ENCODE measurements around the gene COL4A2.

Gene COL4A2

DNA sequence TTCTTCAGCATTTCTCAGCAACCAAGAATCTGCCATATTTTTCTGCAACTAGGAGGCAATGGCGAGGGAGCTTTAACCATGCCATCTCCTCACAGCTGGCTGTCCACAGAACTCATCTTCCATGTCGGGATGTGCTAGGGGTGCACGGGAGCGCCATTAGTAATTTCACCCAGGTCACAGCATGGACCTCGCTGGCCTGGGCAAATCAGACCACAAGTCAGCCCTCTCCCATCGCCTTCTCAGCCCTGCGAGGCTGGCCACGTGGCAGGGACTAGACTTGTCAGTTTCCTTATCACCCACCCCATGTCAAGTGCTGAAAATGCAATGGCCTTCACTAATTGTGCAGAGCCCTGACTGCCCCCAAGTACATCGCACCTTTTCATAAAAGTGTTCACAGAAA, 15.8 kb upstream of the COL4A2 start:
- FAIRE-seq: no peak

DNA sequence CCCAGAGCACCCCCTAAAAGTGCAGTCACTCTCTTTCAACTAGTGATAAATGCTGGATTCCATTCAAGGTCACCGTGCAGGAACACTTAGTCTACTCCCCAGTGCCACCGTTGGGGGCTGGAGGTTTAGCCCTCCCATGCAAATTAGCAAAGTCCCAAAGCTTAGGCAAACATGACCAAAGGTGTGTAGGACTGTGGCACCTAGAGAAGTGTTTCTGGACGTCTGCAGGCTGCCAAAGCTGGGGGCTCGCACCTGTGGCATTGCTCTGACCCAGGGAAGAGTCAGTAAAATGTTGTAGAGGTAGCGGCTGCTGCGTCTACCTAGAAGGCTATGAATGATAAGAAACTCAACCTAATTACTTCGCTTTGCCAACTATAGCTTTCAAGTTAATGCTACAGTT, 14.0 kb upstream of the COL4A2 start:
- no peak for FAIRE-seq

DNA sequence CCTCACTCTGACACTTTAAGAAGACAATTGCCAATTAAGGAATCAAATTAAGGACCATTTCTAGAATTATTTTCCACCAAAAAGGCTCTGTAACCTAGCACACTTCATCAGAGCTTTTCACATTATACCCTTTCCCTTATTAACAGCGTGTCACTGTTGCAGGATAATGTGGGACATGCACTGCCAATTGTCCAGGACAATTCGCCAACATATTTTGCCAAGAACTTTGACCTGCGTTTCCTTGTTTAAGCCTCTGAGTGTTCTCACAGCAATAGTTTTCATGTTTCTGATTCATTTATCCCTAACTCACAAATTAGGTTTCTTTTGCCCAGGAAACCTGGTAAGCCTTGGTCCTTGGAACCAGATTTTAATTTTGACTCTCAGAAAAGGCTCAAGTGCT, 13.4 kb upstream of the COL4A2 start:
- no peak for FAIRE-seq

DNA sequence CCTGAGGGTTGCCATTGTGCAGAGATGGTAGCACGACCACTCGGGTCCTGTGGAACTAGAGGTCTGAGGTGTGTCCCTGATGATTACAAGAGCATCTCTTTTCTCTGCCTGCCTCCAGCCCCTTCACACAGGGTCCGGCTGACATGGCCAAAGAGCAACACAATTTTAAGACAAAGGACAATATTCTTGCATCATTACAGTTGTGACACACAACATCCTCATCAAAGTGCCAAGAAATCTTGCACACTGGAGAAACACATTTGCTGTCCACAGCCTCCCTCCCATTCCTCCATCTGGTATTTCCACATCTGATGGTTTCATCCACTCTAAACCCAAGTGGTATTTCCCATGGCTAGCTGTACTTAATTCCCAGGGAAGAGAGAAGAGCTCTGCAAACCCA, 12.9 kb upstream of the COL4A2 start:
- no peak for FAIRE-seq

DNA sequence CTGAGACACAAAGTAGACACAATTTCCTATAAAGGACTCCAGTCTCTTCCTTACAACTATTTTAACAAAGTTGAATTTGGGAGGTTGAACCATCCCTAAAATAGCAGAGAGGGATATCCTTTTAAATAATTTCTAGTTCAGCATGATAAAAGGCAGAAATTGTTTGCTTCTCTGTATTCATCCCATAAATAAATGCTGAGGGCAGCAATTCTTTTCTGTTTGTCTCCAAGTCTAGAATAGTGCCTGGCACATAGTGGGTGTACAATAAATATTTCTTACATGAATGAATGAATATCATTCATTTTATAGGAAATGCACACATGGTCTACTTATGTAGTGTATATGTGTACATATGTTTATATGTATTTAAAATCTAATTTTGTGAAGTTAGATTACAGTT, 12.5 kb upstream of the COL4A2 start:
- FAIRE-seq: no peak

DNA sequence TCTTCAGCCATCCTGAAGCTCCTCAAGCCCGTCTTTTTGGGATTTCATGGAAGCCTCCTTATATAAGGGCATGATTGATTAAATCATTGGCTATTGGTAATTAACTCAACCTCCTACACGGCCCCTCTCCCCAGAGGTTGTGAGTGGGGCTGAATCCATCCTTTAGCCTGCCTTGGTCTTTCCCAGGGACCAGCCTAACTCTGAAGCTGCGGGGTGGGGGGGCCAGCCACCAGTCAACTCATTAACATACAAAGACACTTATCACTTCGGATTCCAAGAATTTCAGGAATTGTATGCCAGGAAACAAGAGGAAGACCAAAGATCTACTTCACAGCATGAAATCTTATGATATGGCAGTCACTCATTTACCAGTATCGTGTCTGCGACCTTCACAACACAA, 10.1 kb upstream of the COL4A2 start:
- FAIRE-seq: no peak

DNA sequence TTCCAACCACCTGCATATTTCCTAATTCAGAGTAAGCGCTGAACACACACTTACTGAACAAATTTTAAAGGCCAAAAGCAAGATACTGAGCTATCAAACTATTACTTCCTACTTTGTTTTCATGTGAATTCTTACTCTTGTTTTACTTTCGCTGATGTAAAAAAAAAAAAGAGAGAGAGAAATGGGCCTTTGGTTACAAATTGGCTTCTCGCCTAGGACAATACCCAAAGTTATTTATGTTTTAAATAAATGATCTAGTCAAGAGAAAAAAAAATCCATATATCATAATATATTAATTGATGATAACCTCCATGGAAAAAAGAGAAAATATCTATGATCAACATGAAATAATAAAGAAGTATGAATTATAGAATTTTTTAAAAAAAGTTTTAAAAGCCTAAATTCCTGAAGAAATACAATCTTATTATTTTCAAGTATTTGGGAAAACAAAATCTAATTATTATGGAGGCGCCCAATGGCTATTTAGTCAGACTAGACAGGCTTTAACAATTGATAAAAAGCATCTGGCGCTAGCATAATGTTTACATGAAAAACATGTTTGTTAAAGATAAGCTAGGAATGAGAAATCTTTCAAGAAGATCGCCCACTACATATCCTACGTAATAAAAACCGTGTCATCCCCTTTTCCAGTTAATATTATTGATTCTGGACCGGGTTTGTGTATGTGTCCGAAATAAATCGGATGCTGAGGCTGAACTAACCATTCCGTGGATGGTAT, 9.1 kb upstream of the COL4A2 start:
- no peak for FAIRE-seq

DNA sequence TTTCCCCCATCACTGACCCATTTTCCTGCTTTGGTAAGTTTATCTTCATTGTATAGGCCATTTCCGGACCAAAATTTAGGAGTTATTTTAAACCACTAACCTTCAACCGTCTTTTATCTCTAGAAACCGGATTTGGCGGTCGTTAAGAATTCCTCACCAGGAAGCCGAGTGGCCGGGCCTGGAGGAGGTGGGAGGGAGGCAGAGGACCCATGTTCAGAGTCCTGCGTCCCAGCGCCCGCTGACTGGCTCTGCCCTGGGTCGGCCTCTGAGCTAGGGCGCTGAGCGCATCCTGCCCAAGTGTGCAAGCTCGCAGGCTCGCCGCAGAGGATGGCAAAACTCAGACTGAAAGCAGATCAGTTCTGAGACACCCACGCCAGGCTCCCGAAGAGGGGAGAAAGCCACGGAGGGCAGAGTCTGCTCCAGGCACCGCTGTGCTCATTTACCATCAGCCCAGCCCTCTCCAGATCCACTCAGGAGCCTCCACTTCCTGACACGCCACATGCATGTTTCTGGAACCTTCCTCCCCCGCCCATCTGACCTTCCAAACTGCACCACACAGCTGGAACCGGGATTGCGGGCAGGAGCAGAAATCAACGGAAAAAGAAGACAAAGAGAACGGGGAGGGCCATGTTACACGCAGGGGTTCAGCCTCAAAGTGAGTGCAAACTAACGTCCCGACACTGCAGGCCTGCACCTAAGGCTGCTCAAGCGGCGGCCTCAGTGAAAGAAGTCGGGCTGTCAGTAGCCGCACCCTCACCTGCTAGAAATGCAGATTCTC, 8.4 kb upstream of the COL4A2 start:
- no peak for FAIRE-seq

DNA sequence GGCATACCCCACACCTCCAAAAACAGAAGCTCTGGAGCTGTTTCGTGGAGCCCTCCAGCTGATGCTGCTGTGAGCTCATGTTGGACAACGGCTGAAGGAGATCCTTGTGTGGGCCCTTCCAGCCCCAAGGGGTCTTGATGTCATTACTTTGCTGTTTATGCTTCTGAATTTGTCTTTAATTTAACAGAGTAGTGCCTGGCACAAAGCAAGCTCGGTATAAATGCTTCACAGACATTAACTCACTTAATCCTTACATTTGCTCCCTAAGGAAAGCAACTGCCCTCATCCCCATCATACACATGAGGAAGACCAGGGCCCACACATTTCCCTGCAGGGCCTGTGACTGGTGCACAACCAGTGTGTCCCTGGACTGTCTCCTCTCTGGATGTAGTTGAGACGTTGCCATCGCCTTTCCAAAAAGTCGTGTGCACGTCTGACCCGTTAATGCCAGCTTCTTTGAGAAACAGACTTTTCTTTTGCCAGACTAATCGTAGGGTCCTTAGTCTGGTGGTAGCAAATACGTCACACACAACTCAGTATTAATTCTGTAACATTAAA, 7.7 kb upstream of the COL4A2 start:
- FAIRE-seq: no peak

DNA sequence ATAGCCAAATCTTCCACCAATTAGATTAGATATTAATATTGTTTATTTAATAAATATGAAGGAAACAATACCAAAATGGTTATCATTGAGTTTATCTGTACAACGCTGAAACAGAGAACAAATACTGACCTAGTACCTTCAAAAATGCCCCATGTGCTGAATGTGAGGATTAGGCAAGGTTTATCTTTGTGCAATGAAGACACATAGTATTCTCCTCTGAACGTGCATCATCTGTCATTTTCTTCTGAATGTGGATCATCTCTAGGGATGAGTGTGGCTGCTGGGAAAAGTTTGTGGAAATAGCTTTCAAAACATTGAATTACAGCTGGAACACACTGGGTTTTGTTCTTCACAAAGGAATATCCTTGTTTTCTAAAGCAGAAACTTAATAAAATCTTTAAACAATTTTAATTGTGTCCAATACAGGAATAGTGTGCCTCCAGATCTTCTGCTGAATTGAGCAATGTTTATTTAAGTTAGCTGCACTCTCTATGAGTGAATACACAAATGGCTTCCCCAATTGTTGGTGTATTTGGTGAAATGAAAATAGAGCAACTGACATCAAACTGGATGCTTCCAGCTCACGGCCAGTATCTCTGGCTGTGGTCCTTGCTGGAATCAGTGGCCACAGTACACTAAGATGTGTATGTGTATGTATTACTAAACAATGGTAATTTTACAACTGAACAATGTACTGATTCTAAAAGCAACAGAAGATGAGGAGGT, 6.8 kb upstream of the COL4A2 start:
- no peak for FAIRE-seq

DNA sequence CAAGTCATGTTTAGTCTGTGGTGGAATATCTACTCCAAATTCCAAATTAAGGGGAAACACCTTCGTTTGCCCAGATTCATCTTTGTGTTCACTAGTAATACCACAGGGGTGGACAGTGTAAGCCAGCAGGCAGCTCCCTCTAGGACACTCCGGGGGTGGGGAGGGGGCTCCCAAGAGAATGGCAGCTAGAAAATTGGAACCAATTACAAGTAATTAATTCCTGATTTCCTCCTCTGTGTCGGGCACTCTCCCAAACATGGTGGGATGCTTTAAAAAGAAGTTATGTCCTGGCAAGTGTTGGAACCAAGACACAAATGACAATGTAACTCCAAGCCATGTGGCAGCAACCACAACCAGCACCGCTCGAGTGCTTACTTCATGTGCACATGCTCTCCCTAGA, 6.0 kb upstream of the COL4A2 start:
- FAIRE-seq: no peak

DNA sequence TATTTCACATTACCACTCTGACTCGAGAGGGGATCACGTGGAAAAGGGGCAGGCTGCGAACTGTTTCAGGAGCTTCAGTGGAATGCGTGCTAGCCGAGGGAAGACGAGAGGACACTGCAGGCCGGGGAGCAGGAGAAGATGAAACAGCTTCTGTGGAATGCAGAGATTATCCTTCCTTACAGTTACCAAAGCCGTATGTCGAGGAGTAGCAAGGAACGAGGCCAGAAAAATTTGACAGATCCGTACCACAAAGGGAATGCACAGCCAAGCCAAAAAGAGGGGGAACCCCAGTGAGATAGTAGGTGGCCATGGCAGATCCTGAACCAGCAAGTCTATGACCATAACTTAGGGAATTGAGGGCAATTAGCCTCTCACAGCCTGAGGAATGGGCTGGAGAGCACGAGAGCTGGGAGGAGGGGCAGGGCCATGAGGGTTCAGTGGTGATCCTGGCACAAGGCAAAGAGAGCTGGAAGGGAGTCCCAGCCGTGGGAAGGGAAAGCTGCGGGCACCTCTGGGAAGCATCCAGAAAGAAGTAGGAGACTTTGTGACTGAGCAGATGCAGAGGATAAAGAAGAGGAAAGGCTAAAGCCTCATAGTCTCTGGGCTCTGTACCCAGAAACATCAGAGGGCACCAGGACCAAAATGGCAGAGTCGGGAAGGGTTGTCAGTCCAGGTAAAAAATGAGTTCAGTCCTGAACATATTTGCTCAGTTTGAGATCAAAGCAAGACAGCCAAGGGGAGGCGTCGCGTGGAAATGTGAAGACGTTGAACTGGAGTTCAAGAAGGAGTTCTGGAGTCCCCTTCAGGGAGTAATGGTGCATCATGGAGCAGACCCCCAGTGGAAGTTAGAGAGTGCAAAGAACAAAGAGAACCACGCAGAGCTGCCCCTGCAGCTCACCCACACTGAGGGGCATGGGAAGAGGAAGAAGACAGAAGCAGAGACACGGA, 5.2 kb upstream of the COL4A2 start:
- no peak for FAIRE-seq

DNA sequence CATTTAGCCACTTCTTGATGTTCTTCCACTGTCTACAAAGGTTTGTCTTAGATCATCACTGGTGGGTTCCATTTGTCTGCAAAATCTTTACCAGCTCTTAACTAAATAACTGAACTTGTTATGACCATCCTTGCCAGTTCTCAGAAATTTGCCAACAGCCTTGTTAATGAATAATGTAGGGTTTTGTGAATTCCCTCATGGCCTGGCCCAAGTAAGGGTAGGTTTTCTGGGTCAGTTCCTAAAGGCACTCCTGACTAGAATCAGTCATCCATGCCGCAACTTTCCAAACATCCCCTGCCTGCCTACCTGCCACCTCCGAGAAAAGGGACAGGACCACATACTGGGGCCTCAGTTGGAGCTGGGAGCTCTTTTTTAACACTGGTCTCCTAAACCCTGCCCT, 4.1 kb upstream of the COL4A2 start:
- FAIRE-seq: no peak

DNA sequence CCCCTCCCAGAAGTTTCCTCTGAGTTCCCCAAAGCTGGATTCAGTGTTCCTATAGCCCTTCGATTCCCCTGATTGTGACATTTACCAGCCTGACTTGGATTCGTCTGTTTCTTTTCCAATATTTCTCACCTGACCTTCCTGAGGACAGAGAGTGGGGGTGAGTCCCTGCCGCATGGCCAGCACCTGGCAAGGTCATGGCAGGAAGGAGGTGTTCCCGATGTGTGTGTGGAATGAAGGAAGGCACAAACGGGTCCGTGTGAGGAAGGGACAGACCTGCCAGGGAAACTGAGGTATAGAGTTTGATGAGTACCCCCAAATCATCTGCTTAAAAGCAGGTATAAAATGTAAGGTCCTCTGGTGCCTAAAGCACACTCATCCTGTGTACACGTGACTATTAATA, 3.4 kb upstream of the COL4A2 start:
- FAIRE-seq: no peak

DNA sequence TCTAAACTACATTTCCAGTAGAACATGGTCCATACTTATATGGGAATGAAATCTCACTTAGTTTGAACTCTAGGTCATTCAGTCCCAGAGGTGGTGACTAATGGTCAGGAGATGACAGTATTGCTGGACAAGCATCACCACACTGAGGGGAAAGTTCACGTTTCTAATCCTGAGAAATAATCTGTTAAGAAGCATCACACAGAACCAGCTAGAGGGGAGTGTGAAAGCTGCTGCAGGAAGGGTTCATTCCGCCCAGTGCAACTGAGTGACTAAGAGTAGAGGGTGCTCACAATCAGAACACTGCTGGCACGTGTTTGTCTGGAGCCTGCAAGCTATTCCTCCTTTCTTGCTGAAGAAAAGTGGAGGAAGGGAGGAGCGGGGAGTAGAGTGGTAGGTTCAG, 2.8 kb upstream of the COL4A2 start:
- FAIRE-seq: no peak

DNA sequence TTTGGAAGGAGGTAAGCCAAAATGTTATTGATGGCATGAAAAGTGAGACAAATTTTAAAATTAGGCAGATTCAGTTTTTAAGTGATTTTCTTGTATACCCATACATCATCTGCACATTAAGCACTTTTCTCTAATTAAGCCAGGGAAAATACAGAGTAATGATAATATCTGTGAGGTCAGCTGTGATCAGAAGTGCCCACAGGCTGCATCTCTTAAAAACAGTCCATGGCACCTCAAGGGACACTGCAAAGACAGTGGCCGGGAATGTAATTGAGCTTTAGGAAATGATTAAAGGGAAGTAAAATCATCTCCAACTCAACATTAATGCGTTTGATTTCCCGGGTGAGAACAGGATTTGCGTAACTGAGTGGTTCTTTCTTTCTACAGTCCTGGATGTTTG, 2.1 kb upstream of the COL4A2 start:
- no peak for FAIRE-seq

DNA sequence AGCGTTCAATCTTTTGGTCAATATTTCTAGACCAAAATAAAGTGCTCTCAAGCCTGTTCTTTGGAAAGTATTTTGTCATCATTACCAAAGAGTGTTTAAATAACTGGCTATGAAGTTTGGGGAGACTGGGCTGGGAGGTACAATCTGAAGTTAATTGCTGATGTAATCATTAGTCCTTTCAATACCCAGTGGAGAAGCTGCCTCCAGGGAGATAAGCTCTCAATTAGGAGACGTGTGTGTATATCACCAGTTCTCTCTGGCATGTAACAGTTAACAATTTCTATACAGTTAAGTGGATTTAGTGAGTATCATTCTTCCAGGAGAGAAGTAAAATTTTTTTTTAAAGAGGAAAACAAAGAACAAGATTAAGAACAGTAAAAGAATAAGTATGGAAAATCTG, 1.5 kb upstream of the COL4A2 start:
- no peak for FAIRE-seq

DNA sequence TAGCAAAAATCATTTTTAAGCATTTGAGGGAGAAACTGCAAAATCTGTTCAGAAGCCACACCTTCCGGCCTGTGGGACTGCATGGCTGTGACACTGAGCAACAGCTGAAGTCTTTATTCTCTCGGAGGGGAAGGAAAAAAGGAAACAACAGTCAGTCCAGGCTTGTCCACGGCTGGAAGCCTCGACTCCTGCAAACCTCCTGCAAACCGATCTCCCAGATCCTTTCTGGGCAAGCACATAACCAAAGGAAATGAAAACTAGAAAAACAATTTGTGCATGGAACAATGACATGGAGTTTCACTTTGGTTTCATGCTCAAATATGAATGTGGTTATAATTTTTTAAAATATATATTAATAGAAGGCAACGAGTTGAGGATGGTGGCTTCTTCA, 1.1 kb upstream of the COL4A2 start:
- no peak for FAIRE-seq

DNA sequence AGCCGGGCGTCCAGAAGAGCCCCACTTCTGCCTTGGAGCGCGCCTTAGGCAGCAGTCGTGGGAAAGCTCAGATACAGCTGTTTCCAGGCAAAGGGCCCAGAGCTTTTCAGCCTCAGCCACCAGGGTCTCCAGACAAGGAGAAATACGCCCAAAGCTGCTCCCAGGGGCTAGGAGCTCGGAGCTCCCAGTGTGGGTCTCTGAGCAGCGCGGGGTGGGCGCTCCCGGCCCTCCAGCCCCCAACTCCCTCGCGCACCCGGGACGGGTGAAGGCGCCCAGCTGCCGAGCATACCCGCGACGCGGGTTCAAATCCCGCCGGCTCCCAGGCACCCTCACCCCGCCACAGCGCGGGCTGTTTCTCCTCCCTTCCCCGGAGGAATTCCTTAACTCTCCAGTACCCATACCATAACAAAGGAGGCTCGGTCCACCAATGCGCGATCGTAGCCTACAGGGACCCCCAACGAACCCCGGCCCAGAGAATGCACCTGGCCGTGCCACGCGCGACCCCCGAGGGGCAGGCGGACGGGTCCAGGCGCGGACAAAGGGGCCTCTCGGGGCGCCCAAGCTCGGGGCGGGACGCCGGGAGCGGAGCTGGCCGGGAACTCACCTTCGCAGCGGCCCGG, 634 bp upstream of the COL4A2 start:
- FAIRE-seq: no peak

DNA sequence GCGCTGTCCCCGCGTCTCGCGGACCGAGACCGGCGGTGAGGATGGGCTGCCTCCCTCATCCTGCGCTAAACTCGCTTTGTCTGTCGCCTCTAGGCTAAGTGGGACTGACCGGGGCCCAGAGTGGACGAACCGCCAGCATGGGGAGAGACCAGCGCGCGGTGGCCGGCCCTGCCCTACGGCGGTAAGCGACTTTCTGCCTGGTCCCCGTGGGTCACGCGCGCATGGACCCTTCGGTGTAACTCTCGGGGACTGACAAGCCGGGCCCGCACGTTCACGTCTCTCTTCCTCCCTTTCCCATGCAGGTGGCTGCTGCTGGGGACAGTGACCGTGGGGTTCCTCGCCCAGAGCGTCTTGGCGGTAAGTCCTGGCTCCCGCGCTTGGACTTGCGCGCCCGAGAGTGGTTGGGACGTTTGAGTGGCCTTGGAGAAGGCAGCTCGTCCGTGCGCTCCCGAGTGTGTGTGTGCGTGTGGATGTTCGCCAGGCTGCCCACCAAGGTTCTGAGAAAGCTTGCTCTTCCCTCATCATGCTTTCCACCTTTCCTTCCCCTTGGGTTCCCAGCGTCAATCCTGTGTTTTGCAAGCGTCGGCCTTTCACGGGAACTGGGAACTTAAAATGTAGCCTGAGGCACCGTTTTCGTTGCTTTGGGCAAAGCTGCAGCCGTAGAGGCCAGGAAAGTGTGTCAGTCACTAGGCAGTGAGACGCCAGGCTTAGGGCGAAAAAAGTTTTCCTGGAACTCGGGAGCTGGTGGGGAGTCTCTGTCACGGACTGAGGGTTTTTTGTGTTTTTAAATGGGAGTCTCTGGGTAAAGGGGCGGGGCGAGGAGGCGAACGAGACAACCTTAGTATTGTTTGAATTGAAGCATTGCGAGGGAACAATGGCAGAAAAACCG, 927 bp downstream of the COL4A2 start:
- no peak for FAIRE-seq

All from A204.1 (cell line).